ENCODE measurements around the gene NPAS1.

GRCh38 chr19:47047763-47048405, 28.2 kb downstream of the NPAS1 start:
- TF ChIP-seq CTCF (IDR thresholded peaks at IDR 0.05; ENCODE audit: insufficient read depth, low read depth, low read length), result no peak
- no peak for TF ChIP-seq EZH2 (IDR thresholded peaks at IDR 0.05; ENCODE audit: insufficient read depth, low read length)

Measured in astrocyte (in vitro differentiated cells and primary cell).